NCI-H128 (cell line): ENCODE measurements around the gene GMPR2.

ENCODE experiments used
- DNase-seq: peaks from one replicate; lab custom pipeline; 2025; ENCODE audit not compliant: unreplicated experiment; lab: John Stamatoyannopoulos, UW

Gene GMPR2

GRCh38 chr14:24250354-24250753, 17.6 kb downstream of the GMPR2 start:
- no peak for DNase-seq

GRCh38 chr14:24251880-24252288, 19.2 kb downstream of the GMPR2 start:
- DNase-seq, result no peak

GRCh38 chr14:24252289-24253124, 19.8 kb downstream of the GMPR2 start:
- no peak for DNase-seq

GRCh38 chr14:24253936-24254335, 21.2 kb downstream of the GMPR2 start:
- DNase-seq, result no peak

- no peak for DNase-seq
Measured at GRCh38 chr14:24254630-24255392, 22.1 kb downstream of the GMPR2 start.

- no peak for DNase-seq
Measured at GRCh38 chr14:24255438-24255837, 22.7 kb downstream of the GMPR2 start.

- DNase-seq, result no peak
Measured at GRCh38 chr14:24255931-24256711, 23.4 kb downstream of the GMPR2 start.

GRCh38 chr14:24256960-24257359, 24.2 kb downstream of the GMPR2 start:
- no peak for DNase-seq

GRCh38 chr14:24258119-24258518, 25.4 kb downstream of the GMPR2 start:
- DNase-seq, result no peak

GRCh38 chr14:24258548-24259265, 26.0 kb downstream of the GMPR2 start:
- no peak for DNase-seq

- no peak for DNase-seq
Measured at GRCh38 chr14:24259282-24260025, 26.7 kb downstream of the GMPR2 start.

- DNase-seq, result no peak
Measured at GRCh38 chr14:24260026-24260779, 27.5 kb downstream of the GMPR2 start.

GRCh38 chr14:24260780-24261157, 28.0 kb downstream of the GMPR2 start:
- DNase-seq, result no peak

- DNase-seq, result no peak
Measured at GRCh38 chr14:24261256-24261968, 28.7 kb downstream of the GMPR2 start.

- DNase-seq, result no peak
Measured at GRCh38 chr14:24261969-24262327, 29.2 kb downstream of the GMPR2 start.

GRCh38 chr14:24262821-24263733, 30.3 kb downstream of the GMPR2 start, which contains the start of gene TGM1:
TGM1 (minus strand) TSS chr14:24263177; CDS start chr14:24262352, 825 bp downstream.
- DNase-seq, result no peak

GRCh38 chr14:24263848-24264247, 31.1 kb downstream of the GMPR2 start:
- no peak for DNase-seq

- DNase-seq, result no peak
Measured at GRCh38 chr14:24264298-24264697, 31.6 kb downstream of the GMPR2 start.
